Measurements from ENCODE around the gene FOXO1.

GRCh38 chr13:40648841-40649240 is 17.6 kb downstream of the FOXO1 start:
- TF ChIP-seq POLR2A (IDR thresholded peaks at IDR 0.05) (no peak), CTCF (IDR thresholded peaks at IDR 0.05) (no peak)

All from sigmoid colon (tissue), 3 donors.